Parathyroid adenoma (tissue), 2 donors: Measurements from ENCODE around the gene WDR70.

Source experiments
- H2AFZ ChIP-seq: fragments of 300-600 bp; sonication (generic); one replicate; pipeline ENCODE4 v1.7.0; 2017; ENCODE audit warnings: antibody characterized with exemption, mild to moderate bottlenecking
- H3K27ac ChIP-seq: fragments of 300-600 bp; sonication (generic); one replicate; pipeline ENCODE4 v1.7.0; 2017
- H3K27me3 ChIP-seq: fragments of 300-600 bp; sonication (generic); one replicate; pipeline ENCODE4 v1.7.0; 2017; ENCODE audit warnings: low read length; ENCODE audit not compliant: control insufficient read depth, insufficient read depth
- H3K36me3 ChIP-seq: fragments of 300-600 bp; sonication (generic); one replicate; pipeline ENCODE4 v1.7.0; 2017; ENCODE audit warnings: low read length; ENCODE audit not compliant: control insufficient read depth, insufficient read depth
- H3K4me1 ChIP-seq: fragments of 300-600 bp; sonication (generic); one replicate; pipeline ENCODE4 v1.7.0; 2017; ENCODE audit warnings: control low read depth
- H3K4me2 ChIP-seq: fragments of 300-600 bp; sonication (generic); one replicate; pipeline ENCODE4 v1.7.0; 2017; ENCODE audit warnings: low read length
- H3K4me3 ChIP-seq: fragments of 300-600 bp; sonication (generic); one replicate; pipeline ENCODE4 v1.7.0; 2017; ENCODE audit warnings: low read depth, low read length
- H3K79me2 ChIP-seq: fragments of 300-600 bp; sonication (generic); one replicate; pipeline ENCODE4 v1.7.0; 2017; ENCODE audit warnings: control low read depth
- H3K9ac ChIP-seq: fragments of 300-600 bp; sonication (generic); one replicate; pipeline ENCODE4 v1.7.0; 2017; ENCODE audit warnings: mild to moderate bottlenecking
- H3K9me3 ChIP-seq: fragments of 300-600 bp; sonication (generic); one replicate; pipeline ENCODE4 v1.7.0; 2017; ENCODE audit warnings: low read length; ENCODE audit not compliant: control insufficient read depth
- TF ChIP-seq, protein P1 (sequence below): fragments of 300-600 bp; sonication (generic); IDR thresholded peaks from one replicate; pipeline ENCODE4 v1.7.0; 2017; ENCODE audit warnings: antibody characterized with exemption, mild to moderate bottlenecking
- donor health status: primary hyperparathyroidism.

Gene WDR70

DNA sequence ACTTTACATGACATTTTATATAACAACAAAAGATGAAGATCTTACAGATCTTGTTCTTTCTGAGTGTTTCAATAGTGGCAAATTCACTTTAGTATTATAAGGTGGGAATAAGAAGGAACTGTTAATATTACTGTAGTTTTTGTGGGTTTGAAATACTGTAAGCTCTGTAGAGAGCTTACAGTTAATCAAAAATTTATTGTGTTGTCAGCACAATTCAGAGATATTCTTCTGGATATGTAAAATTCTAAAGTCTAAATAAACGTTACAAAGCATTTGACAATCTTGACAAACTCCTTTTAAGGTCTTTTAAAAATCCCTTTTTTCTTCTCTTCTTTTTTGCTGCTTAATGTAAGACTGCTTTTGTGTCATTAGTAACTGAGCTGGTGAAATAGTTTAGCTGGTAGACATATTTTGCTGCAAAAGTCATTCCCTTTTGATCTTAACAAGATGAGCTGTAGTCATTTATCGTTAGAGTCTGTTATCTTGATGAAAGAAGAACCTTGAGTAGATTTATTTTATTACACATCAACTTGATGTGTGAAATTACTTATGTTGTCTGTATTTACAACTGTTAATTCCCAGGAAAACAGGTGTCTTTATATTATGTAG, 186.0 kb downstream of the WDR70 start:
- H3K9me3 ChIP-seq: no peaks in the 10 kb centered on the region
- no peak overlapping the region for H3K27ac ChIP-seq
- H3K27me3 ChIP-seq: no peaks in the 10 kb centered on the region
- H3K36me3 ChIP-seq: no peaks in the 10 kb centered on the region
- H3K9ac ChIP-seq: no peak overlapping the region
- no peaks in the 10 kb centered on the region for H3K79me2 ChIP-seq
- TF ChIP-seq, protein P1, sequence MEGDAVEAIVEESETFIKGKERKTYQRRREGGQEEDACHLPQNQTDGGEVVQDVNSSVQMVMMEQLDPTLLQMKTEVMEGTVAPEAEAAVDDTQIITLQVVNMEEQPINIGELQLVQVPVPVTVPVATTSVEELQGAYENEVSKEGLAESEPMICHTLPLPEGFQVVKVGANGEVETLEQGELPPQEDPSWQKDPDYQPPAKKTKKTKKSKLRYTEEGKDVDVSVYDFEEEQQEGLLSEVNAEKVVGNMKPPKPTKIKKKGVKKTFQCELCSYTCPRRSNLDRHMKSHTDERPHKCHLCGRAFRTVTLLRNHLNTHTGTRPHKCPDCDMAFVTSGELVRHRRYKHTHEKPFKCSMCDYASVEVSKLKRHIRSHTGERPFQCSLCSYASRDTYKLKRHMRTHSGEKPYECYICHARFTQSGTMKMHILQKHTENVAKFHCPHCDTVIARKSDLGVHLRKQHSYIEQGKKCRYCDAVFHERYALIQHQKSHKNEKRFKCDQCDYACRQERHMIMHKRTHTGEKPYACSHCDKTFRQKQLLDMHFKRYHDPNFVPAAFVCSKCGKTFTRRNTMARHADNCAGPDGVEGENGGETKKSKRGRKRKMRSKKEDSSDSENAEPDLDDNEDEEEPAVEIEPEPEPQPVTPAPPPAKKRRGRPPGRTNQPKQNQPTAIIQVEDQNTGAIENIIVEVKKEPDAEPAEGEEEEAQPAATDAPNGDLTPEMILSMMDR: no peak
- no peak overlapping the region for H2AFZ ChIP-seq
- H3K4me2 ChIP-seq: no peak overlapping the region
- no peak overlapping the region for H3K4me3 ChIP-seq
- H3K4me1 ChIP-seq: no peaks in the 10 kb centered on the region

DNA sequence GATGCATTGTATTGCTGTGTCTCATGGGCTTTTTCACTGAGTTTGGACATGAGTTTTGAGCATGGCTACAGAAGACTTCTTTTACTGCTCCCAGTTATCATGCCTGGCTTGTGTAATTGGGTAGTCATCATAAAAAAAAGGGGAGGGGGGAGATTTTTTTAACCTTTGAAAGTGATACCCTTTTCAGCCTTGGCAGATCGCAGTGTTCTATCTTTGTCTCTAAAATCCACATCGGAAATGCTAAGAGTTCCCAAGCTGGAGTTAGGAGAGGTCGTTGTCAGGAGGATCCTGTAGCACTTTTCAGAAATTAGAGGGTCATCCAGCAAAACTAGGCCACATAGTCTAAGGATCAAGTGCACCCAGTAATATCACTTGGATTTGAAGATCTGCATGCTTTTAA, 188.4 kb downstream of the WDR70 start:
- H3K9ac ChIP-seq: no peak overlapping the region
- no peaks in the 10 kb centered on the region for H3K36me3 ChIP-seq
- H3K4me3 ChIP-seq: no peak overlapping the region
- no peaks in the 10 kb centered on the region for H3K79me2 ChIP-seq
- TF ChIP-seq, protein P1: no peak
- no peaks in the 10 kb centered on the region for H3K27me3 ChIP-seq
- H3K4me2 ChIP-seq: no peak overlapping the region
- no peaks in the 10 kb centered on the region for H3K9me3 ChIP-seq
- no peak overlapping the region for H2AFZ ChIP-seq
- no peaks in the 10 kb centered on the region for H3K4me1 ChIP-seq
- no peak overlapping the region for H3K27ac ChIP-seq

DNA sequence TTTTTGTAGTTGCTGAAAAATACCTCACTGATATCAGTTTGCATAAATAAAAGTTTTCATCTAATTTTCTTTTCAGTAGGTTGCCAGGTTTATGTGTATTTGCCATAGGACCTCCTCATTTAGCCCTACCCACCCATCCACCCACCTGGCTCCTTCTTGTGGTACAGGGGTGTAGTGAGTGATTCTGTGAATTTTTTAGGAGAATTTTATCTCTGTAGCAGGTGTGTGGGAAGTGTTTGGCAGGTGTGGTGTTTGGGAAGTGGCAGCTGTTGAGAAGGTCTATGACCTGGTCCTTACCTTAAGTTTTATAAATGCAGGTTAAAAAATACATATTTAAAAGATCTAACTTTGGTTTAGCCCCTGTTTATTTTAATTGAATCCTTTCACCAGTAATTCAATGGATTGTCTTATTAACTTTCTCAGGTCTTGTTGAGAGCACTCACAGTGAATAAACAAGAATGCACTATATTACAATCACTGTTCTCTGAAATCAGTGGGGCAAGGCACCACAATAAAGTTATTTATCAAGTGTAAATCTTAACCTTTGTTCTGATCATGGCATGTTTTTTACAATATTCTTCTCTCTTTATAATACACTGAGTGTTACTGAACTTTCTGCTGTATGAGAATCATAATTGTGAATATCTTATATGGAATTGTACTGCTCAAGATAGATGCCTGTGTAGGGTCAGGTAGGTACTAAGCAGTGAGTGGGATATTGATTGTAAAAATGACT, 189.1 kb downstream of the WDR70 start:
- TF ChIP-seq, protein P1: no peak
- H3K27me3 ChIP-seq: no peaks in the 10 kb centered on the region
- no peaks in the 10 kb centered on the region for H3K9me3 ChIP-seq
- H3K4me1 ChIP-seq: no peaks in the 10 kb centered on the region
- no peak overlapping the region for H3K4me3 ChIP-seq
- H3K27ac ChIP-seq: no peak overlapping the region
- no peak overlapping the region for H3K4me2 ChIP-seq
- no peak overlapping the region for H3K9ac ChIP-seq
- no peaks in the 10 kb centered on the region for H3K79me2 ChIP-seq
- H3K36me3 ChIP-seq: no peaks in the 10 kb centered on the region
- H2AFZ ChIP-seq: no peak overlapping the region

DNA sequence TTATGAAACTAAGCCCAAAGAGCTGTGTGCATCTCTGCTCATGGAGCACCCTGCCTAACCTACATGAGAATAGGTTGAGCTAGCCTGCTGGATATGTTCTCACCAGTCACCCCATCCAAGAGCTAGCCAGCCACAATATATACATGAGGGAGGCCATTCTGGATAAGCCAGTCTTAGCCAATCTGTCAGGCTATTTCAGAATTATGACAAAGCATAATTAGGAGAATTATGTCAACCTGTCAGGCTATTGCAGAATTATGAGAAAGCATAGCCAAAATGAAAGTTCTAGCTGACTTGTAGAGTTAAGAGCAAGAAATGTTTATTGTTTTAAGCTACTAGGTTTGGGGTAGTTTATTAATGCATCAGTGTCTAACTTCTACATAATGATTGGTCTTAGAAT, 189.8 kb downstream of the WDR70 start:
- no peak overlapping the region for H3K4me2 ChIP-seq
- H3K27ac ChIP-seq: no peak overlapping the region
- no peaks in the 10 kb centered on the region for H3K36me3 ChIP-seq
- H3K27me3 ChIP-seq: no peaks in the 10 kb centered on the region
- H3K4me1 ChIP-seq: no peaks in the 10 kb centered on the region
- H3K9ac ChIP-seq: no peak overlapping the region
- H3K4me3 ChIP-seq: no peak overlapping the region
- no peaks in the 10 kb centered on the region for H3K79me2 ChIP-seq
- no peaks in the 10 kb centered on the region for H3K9me3 ChIP-seq
- TF ChIP-seq, protein P1: no peak
- H2AFZ ChIP-seq: no peak overlapping the region

DNA sequence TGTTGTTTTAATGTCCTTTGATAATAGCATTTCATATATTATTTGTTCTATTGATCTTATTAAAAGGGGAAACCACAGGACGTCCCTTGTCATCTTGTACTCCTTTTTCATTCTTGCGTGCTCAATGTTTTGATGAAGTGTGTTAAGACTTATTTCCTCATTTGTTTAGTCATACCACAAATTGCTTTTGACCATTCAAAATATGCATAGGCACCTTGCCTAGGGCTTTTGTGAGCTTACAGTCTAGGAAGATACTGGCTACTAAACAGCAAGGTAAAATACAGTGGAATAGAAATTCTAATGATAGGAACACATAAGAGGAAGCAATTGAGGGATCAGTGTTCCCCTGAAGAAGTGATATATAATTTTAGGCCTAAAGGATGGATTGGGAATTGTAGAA, 190.3 kb downstream of the WDR70 start:
- no peaks in the 10 kb centered on the region for H3K36me3 ChIP-seq
- no peak overlapping the region for H2AFZ ChIP-seq
- no peaks in the 10 kb centered on the region for H3K4me1 ChIP-seq
- no peaks in the 10 kb centered on the region for H3K27me3 ChIP-seq
- TF ChIP-seq, protein P1: no peak
- H3K9me3 ChIP-seq: no peaks in the 10 kb centered on the region
- H3K79me2 ChIP-seq: no peaks in the 10 kb centered on the region
- no peak overlapping the region for H3K27ac ChIP-seq
- no peak overlapping the region for H3K9ac ChIP-seq
- no peak overlapping the region for H3K4me2 ChIP-seq
- H3K4me3 ChIP-seq: no peak overlapping the region
